ENCODE data around the gene PPIG.

Gene PPIG

DNA sequence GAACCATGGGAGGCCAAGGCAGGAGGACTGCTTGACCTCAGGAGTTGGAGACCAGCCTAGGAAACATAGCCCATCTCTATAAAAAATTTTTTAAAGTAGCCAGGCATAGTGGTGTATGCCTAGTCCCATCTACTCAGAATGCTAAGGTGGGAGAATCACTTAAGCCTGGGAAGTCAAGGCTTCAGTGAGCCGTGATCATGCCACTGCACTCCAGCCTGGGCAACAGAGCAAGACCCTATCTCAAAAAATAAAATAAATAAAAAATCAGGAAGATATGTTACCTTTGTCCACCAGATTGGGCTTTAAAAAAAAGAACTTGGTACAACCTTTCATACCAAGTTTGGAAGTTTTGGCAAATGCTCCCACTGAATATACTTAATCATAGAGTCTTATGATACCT, 74.7 kb downstream of the PPIG start:
- Histone ChIP-seq H3K9ac (ENCODE audit: low read depth in 1 of 2, low read length in 2 of 2) (no peak overlapping the region), H3K27ac (ENCODE audit: low read depth in 2 of 2, low read length in 2 of 2) (no peak overlapping the region), H3K4me3 (ENCODE audit: low read length in 2 of 2) (no peak overlapping the region), H3K9me3 (ENCODE audit: control insufficient read depth in 2 of 2, low read length in 2 of 2) (no peaks in the 10 kb centered on the region), H3K36me3 (ENCODE audit: control insufficient read depth in 2 of 2, insufficient read depth in 2 of 2, low read length in 2 of 2) (no peaks in the 10 kb centered on the region), H3K4me1 (ENCODE audit: control insufficient read depth in 2 of 2, insufficient read depth in 2 of 2, low read length in 2 of 2) (no peaks in the 10 kb centered on the region), H3K27me3 (ENCODE audit: control insufficient read depth in 2 of 2, insufficient read depth in 2 of 2, low read length in 2 of 2) (peaks cover 0 to 2% of the 10 kb centered on the region in 2 donors)

DNA sequence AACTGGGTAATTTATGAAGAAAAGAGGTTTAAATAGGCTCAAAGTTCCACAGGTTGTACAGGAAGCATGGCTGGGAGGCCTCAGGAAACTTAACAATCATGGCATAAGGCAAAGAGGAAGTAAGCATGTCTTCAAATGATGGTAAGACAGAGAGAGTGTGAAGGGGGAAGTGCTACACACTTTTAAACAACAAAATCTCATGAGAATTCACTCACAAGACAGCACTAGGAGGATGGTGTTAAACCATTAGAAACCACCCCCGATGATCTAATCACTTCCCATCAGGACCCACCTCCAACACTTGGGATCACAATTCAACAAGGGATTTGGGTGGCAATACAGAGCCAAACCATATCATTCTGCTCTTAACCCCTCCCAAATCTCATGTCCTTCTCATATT, 75.2 kb downstream of the PPIG start:
- Histone ChIP-seq H3K9ac (ENCODE audit: low read depth in 1 of 2, low read length in 2 of 2) (no peak overlapping the region), H3K36me3 (ENCODE audit: control insufficient read depth in 2 of 2, insufficient read depth in 2 of 2, low read length in 2 of 2) (no peaks in the 10 kb centered on the region), H3K27ac (ENCODE audit: low read depth in 2 of 2, low read length in 2 of 2) (no peak overlapping the region), H3K27me3 (ENCODE audit: control insufficient read depth in 2 of 2, insufficient read depth in 2 of 2, low read length in 2 of 2) (peaks cover 0 to 2% of the 10 kb centered on the region in 2 donors), H3K4me3 (ENCODE audit: low read length in 2 of 2) (no peak overlapping the region), H3K9me3 (ENCODE audit: control insufficient read depth in 2 of 2, low read length in 2 of 2) (no peaks in the 10 kb centered on the region), H3K4me1 (ENCODE audit: control insufficient read depth in 2 of 2, insufficient read depth in 2 of 2, low read length in 2 of 2) (no peaks in the 10 kb centered on the region)

DNA sequence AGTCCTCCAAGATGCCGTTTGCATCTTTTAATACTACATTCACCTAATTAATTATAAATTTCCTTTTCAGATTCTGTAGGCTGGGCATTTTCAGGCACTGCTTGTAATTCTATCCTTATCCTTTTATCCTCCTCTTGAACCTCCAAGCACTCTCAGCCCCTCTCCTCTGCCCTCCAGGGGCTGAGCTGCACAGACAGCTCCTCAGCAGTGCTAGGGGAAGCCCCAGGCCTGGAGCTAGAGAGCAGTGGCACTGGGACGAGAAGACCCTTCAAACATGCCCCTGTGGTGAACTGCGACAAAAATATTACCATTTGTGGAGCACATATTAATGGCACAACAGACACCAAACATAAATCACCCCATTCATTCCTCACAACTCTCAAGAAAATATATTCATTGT, 77.1 kb downstream of the PPIG start:
- Histone ChIP-seq H3K4me3 (ENCODE audit: low read length in 2 of 2) (no peak overlapping the region), H3K27ac (ENCODE audit: low read depth in 2 of 2, low read length in 2 of 2) (no peak overlapping the region), H3K9ac (ENCODE audit: low read depth in 1 of 2, low read length in 2 of 2) (no peak overlapping the region), H3K9me3 (ENCODE audit: control insufficient read depth in 2 of 2, low read length in 2 of 2) (no peaks in the 10 kb centered on the region), H3K36me3 (ENCODE audit: control insufficient read depth in 2 of 2, insufficient read depth in 2 of 2, low read length in 2 of 2) (no peaks in the 10 kb centered on the region), H3K4me1 (ENCODE audit: control insufficient read depth in 2 of 2, insufficient read depth in 2 of 2, low read length in 2 of 2) (no peaks in the 10 kb centered on the region), H3K27me3 (ENCODE audit: control insufficient read depth in 2 of 2, insufficient read depth in 2 of 2, low read length in 2 of 2) (no peaks in the 10 kb centered on the region)

DNA sequence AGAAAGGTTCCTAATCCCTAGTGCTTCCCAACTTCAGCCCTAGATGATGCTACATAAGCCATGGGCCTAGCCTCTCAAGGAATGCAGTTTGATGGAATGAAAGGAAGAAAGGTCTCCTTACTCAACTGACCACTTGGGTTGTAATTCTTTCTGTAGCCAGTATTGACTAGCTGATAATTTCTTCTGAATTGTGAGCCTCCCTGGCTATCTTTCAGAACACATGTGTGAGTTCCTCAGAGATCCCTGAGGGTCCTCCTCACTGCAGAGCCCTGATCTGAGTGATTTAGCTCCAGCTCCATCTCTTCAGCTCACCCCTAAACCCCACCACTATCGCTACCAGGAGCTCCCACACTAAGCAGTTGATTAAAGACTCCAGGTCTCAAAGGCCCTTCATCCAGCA, 78.6 kb downstream of the PPIG start:
- H3K9ac ChIP-seq (ENCODE audit: low read depth in 1 of 2, low read length in 2 of 2), result no peak overlapping the region

DNA sequence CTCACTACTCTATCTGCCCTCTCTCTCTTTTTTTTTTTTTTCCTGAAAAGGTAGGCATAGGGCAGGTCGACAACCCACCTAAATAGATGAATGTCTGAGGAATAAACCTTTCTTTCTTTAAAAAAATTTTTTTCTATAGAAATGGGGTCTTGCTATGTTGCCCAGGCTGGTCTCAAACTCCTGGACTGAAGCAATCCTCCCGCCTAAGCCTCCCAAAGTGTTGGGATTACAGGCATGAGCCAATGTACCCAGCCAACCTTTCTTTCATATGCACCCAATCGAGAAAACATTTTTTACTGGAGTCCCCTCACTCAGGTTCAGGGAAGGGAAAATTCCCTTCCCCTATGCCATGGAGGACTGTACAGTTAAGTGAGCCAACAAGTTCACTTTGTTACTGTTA, 79.1 kb downstream of the PPIG start:
- Histone ChIP-seq H3K27me3 (ENCODE audit: control insufficient read depth in 2 of 2, insufficient read depth in 2 of 2, low read length in 2 of 2) (no peaks in the 10 kb centered on the region), H3K9me3 (ENCODE audit: control insufficient read depth in 2 of 2, low read length in 2 of 2) (no peaks in the 10 kb centered on the region), H3K27ac (ENCODE audit: low read depth in 2 of 2, low read length in 2 of 2) (no peak overlapping the region), H3K4me3 (ENCODE audit: low read length in 2 of 2) (no peak overlapping the region), H3K4me1 (ENCODE audit: control insufficient read depth in 2 of 2, insufficient read depth in 2 of 2, low read length in 2 of 2) (no peaks in the 10 kb centered on the region), H3K9ac (ENCODE audit: low read depth in 1 of 2, low read length in 2 of 2) (no peak overlapping the region), H3K36me3 (ENCODE audit: control insufficient read depth in 2 of 2, insufficient read depth in 2 of 2, low read length in 2 of 2) (no peaks in the 10 kb centered on the region)

More for the DNA sequence above, 78.6 kb downstream of the PPIG start:
- no peak overlapping the region for H3K27ac ChIP-seq (ENCODE audit: low read depth in 2 of 2, low read length in 2 of 2)
- no peaks in the 10 kb centered on the region for H3K27me3 ChIP-seq (ENCODE audit: control insufficient read depth in 2 of 2, insufficient read depth in 2 of 2, low read length in 2 of 2)
- no peaks in the 10 kb centered on the region for H3K4me1 ChIP-seq (ENCODE audit: control insufficient read depth in 2 of 2, insufficient read depth in 2 of 2, low read length in 2 of 2)
- H3K4me3 ChIP-seq (ENCODE audit: low read length in 2 of 2), result no peak overlapping the region
- no peaks in the 10 kb centered on the region for H3K9me3 ChIP-seq (ENCODE audit: control insufficient read depth in 2 of 2, low read length in 2 of 2)
- H3K36me3 ChIP-seq (ENCODE audit: control insufficient read depth in 2 of 2, insufficient read depth in 2 of 2, low read length in 2 of 2), result no peaks in the 10 kb centered on the region

DNA sequence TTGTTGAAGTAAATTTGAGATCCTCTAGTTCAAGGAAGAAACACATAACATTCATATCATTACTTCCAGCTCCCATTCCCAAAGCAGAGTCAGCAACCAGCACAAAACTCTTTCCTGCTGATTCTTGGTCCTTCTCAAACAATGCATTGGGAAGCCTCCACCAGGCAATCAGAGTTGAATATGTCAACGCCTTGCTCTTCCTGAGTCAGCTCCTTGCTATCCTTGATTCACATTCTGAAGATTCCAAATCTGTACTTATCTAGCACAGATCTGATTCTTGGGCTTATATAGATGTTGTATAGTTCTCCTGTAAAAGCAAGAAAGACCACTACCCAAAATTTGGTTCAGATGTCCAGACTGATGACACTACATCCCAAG, 80.4 kb downstream of the PPIG start:
- H3K27ac ChIP-seq (ENCODE audit: low read depth in 2 of 2, low read length in 2 of 2), result no peak overlapping the region
- H3K9ac ChIP-seq (ENCODE audit: low read depth in 1 of 2, low read length in 2 of 2), result no peak overlapping the region
- no peaks in the 10 kb centered on the region for H3K9me3 ChIP-seq (ENCODE audit: control insufficient read depth in 2 of 2, low read length in 2 of 2)
- H3K36me3 ChIP-seq (ENCODE audit: control insufficient read depth in 2 of 2, insufficient read depth in 2 of 2, low read length in 2 of 2), result no peaks in the 10 kb centered on the region
- no peak overlapping the region for H3K4me3 ChIP-seq (ENCODE audit: low read length in 2 of 2)
- H3K27me3 ChIP-seq (ENCODE audit: control insufficient read depth in 2 of 2, insufficient read depth in 2 of 2, low read length in 2 of 2), result no peaks in the 10 kb centered on the region
- no peaks in the 10 kb centered on the region for H3K4me1 ChIP-seq (ENCODE audit: control insufficient read depth in 2 of 2, insufficient read depth in 2 of 2, low read length in 2 of 2)

DNA sequence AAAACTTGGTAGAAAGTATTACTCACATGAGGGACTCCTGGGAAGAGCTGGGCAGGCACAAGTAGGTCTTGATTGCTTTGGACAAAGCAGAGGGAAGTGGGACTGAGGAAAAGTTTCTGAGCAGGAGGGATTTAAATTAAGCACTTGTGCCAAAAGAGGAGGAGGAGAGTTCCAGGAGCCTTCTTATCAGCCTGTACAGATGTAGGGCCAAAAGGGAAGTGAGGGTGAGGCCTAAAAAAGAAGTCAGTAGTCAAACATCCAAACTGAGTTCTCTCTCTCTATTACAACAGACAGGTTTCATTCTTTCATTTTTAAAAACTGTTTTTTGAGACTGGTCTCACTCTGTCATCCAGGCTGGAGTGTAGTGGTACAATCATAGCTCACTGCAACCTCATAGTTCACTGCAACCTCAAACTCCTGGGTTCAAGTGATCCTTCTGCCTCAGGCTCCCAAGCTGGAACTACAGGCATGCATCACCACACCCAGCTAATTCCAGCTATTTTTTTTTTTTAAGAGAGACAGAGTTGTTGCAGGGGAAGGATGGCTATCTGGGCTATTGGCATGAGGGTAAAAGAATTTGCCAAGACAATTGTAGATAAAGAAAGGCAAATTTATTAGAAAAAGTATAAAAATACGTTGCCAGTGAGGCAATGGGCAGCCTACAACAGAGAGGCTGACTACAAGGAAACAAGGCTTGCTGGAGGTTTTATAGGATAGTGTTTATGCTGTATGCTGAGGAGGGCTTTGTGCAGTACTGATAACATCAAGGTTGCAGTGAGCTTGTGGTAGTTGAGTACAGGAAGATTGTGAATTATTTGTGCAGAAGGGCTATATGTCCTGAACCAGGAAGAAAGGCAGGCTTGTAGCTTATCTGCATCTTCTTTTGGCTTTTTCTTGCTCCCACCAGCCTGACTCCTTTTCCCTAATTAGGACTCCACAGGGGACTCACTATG, 81.1 kb downstream of the PPIG start:
- no peaks in the 10 kb centered on the region for H3K9me3 ChIP-seq (ENCODE audit: control insufficient read depth in 2 of 2, low read length in 2 of 2)
- H3K4me1 ChIP-seq (ENCODE audit: control insufficient read depth in 2 of 2, insufficient read depth in 2 of 2, low read length in 2 of 2), result no peaks in the 10 kb centered on the region
- no peak overlapping the region for H3K9ac ChIP-seq (ENCODE audit: low read depth in 1 of 2, low read length in 2 of 2)
- no peak overlapping the region for H3K27ac ChIP-seq (ENCODE audit: low read depth in 2 of 2, low read length in 2 of 2)
- H3K4me3 ChIP-seq (ENCODE audit: low read length in 2 of 2), result no peak overlapping the region
- no peaks in the 10 kb centered on the region for H3K27me3 ChIP-seq (ENCODE audit: control insufficient read depth in 2 of 2, insufficient read depth in 2 of 2, low read length in 2 of 2)
- H3K36me3 ChIP-seq (ENCODE audit: control insufficient read depth in 2 of 2, insufficient read depth in 2 of 2, low read length in 2 of 2), result no peaks in the 10 kb centered on the region

DNA sequence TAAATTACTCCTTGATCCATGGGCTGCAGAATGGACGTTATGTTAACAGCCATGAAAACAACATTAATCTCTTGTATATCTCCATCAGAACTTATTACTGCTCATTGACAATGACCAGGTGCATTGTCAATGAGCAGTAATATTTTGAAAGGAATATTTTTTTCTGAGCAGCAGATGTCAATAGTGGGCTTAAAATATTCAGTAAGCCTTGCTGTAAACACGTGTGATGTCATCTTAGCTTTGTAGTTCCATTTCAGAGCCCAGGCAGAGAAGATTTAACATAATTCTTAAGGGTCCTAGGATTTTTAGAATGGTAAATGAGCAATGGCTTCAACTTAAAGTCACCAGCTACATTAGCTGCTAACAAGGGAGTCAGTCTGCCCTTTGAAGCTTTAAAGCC, 83.4 kb downstream of the PPIG start:
- H3K9me3 ChIP-seq (ENCODE audit: control insufficient read depth in 2 of 2, low read length in 2 of 2), result no peaks in the 10 kb centered on the region
- no peaks in the 10 kb centered on the region for H3K27me3 ChIP-seq (ENCODE audit: control insufficient read depth in 2 of 2, insufficient read depth in 2 of 2, low read length in 2 of 2)
- H3K36me3 ChIP-seq (ENCODE audit: control insufficient read depth in 2 of 2, insufficient read depth in 2 of 2, low read length in 2 of 2), result no peaks in the 10 kb centered on the region
- no peaks in the 10 kb centered on the region for H3K4me1 ChIP-seq (ENCODE audit: control insufficient read depth in 2 of 2, insufficient read depth in 2 of 2, low read length in 2 of 2)
- no peak overlapping the region for H3K4me3 ChIP-seq (ENCODE audit: low read length in 2 of 2)
- no peak overlapping the region for H3K9ac ChIP-seq (ENCODE audit: low read depth in 1 of 2, low read length in 2 of 2)
- H3K27ac ChIP-seq (ENCODE audit: low read depth in 2 of 2, low read length in 2 of 2), result no peak overlapping the region

DNA sequence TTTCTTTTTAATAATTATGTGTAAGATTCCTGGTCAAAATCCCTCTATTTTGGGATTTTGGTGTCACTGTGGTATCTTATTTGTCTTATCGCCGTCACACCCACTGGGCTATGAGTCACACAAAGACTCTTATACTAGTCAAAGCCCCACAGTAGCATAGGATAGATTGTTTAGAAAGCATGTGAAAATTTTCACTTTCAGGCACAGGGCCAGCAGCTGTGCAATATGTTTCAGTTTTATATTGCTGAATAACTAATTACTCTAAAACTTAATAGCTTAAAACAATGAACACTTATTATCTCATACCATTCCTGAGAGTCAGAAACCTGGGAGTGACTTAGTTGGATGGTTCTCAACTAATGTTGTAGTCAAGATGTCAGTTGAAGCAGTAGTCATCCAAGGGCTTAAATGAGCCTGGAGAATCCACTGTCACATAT, 86.1 kb downstream of the PPIG start:
- Histone ChIP-seq H3K4me1 (ENCODE audit: control insufficient read depth in 2 of 2, insufficient read depth in 2 of 2, low read length in 2 of 2) (no peaks in the 10 kb centered on the region), H3K27me3 (ENCODE audit: control insufficient read depth in 2 of 2, insufficient read depth in 2 of 2, low read length in 2 of 2) (no peaks in the 10 kb centered on the region), H3K4me3 (ENCODE audit: low read length in 2 of 2) (no peak overlapping the region), H3K9me3 (ENCODE audit: control insufficient read depth in 2 of 2, low read length in 2 of 2) (no peaks in the 10 kb centered on the region), H3K36me3 (ENCODE audit: control insufficient read depth in 2 of 2, insufficient read depth in 2 of 2, low read length in 2 of 2) (no peaks in the 10 kb centered on the region), H3K9ac (ENCODE audit: low read depth in 1 of 2, low read length in 2 of 2) (no peak overlapping the region), H3K27ac (ENCODE audit: low read depth in 2 of 2, low read length in 2 of 2) (no peak overlapping the region)

DNA sequence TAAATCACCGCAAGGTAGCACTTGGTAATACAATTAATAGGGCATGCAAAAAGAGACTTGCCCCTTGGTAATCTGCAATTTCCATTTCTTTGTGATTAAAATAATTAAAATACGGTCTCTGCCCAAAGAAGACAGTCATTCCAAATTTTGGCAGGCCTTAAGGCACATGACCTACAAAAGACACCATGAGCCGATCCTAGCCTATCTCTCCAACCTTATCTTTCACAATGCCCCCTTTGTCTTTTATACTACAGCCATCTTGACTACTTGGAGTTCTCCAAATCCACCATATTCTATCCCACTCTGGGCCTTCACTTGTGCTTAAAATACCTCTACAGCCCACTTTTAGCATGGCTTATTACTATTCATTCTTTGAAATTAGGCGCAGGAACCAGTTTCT, 86.8 kb downstream of the PPIG start:
- no peaks in the 10 kb centered on the region for H3K27me3 ChIP-seq (ENCODE audit: control insufficient read depth in 2 of 2, insufficient read depth in 2 of 2, low read length in 2 of 2)
- H3K36me3 ChIP-seq (ENCODE audit: control insufficient read depth in 2 of 2, insufficient read depth in 2 of 2, low read length in 2 of 2), result no peaks in the 10 kb centered on the region
- no peak overlapping the region for H3K9ac ChIP-seq (ENCODE audit: low read depth in 1 of 2, low read length in 2 of 2)
- no peak overlapping the region for H3K27ac ChIP-seq (ENCODE audit: low read depth in 2 of 2, low read length in 2 of 2)
- H3K4me1 ChIP-seq (ENCODE audit: control insufficient read depth in 2 of 2, insufficient read depth in 2 of 2, low read length in 2 of 2), result no peaks in the 10 kb centered on the region
- no peaks in the 10 kb centered on the region for H3K9me3 ChIP-seq (ENCODE audit: control insufficient read depth in 2 of 2, low read length in 2 of 2)
- no peak overlapping the region for H3K4me3 ChIP-seq (ENCODE audit: low read length in 2 of 2)

All from mucosa of rectum (tissue), 2 donors.